H54 (cell line): Measurements from ENCODE around the gene HNRNPAB.
"Not testable (repeated sequence)": the region's sequence is repeated elsewhere in the genome, so short reads cannot be mapped to it uniquely, and the experiment has no call there.

ENCODE experiments used
- DNase-seq: peaks from one replicate; pipeline ENCODE4 v3.0.0; 2011; ENCODE audit warnings: low spot score, mixed read lengths; ENCODE audit not compliant: insufficient read length
- FAIRE-seq: peaks from 3 replicates; lab custom pipeline; 2011; peaks lifted over from hg19 to GRCh38; lab: Jason Lieb, UNC
- POLR2A ChIP-seq: IDR thresholded peaks from 2 replicates; pipeline ENCODE4 v1.6.1; 2011; ENCODE audit warnings: low read depth, mild to moderate bottlenecking, low read length

The HNRNPAB gene

DNA sequence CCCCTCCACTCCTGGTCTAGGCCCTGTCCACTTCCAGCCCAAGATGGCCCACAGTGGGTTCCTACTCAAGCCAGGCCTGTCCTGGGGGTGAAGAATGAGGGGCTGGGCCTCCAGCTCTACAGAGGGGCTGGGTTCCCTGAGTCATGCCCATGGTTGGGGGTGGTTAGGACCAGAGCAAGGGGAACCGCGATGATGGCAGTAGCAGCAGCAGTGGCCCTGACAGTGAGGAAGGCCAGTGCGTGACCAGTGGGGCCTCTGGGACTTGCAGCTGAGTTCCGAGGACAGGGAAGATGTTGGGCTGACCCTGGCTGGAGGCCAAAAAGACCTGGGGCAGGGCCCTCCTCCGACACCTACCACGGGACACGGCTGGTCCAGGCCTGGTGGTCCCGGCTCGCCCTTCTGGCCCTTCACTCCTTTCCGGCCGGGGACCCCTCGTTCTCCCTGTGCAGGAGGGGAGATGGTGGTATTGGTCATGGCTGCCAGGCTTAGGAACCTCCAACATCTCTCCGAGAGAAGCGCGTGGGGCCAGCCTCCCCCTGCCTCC, 37.4 kb downstream of the HNRNPAB start:
- no peak for TF ChIP-seq POLR2A
- no peak for FAIRE-seq
- no peak for DNase-seq

DNA sequence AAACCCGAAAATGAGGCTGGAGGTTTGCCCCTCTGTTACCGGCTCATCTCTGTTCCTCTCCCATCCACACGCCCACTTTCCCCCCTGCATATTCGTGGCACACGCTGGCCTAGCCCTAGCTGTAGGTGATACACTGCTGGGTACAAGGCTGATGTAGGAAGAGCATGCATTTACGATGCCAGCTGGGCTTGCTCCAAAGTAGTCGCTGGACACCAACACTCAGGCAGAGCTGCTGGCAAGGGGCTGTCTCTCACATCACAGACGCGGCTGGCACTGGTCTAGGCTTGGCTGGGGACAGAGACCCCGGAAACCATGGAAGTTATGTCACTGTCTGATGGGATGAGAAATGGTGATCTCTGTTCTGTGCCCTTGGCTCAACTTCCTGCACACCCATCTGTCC, 38.1 kb downstream of the HNRNPAB start:
- no peak for TF ChIP-seq POLR2A
- DNase-seq (no peak), FAIRE-seq (no peak)

DNA sequence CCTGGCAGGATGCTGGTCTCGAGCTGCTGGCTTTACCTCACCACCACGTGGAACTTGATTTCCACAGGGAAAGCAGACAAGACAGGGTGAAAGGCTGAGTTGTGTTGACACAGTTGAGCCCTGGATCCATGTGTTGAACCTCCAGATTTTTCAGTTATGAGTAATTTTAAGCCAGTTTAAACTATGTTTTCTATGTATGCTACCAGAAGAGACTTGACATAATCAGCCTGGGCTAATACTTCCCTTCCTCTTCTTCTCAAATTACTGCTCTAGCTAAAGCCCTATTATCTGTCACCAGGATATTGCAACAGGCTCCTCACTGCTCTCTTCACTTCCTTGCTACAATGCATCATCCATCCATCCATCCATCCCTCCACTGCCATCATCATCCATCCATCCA, 40.2 kb downstream of the HNRNPAB start:
- FAIRE-seq (no peak), DNase-seq (no peak)
- TF ChIP-seq POLR2A: no peak

DNA sequence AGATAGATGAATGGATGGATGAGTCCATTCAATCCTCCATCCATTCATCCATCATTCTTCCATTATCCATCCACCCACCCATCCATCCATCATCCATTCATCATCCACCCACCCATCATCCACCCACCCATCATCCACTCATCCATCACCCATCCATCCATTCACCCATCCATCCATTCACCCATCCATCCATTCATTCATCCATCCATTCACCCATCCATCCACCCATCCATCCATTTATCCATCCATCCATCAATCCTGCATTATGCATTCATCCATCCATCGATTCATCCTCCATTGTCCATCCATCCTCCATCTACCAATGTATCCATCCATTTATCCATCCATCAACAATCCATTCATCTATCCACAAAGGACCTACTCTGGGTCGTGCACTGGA, 41.1 kb downstream of the HNRNPAB start:
- TF ChIP-seq POLR2A: no peak
- FAIRE-seq (no peak), DNase-seq (no peak)

DNA sequence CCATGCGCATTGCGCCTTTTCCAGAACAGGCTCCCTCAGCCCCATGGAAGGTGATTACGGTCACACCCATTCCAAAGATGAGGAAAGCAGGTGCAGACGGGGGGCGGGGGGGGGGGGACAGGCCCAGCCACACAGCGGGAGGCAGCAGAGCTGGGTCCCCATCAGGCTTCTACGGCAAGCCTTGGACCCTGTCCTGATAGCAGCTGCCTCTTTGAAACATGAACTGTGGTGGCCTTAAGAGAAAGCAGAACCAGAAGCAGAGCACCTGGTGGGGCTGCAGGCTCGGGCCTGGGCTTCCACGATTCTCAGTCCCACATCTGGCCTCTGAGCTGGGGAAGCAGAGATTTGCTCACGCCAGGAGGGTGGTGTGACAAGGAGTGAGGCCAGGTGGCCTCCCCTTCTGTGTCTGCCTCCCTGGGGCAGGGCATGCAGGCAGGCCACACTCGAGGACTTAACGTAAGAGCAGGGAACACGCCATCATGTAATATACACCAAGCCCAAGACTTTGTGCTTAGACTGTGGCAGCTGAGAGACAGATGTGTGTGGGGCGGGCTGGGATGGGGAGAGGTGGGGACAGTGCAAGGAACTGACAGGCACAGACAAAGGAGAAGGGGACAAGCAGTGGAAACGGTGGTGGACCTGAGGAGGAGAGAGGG, 42.4 kb downstream of the HNRNPAB start:
- TF ChIP-seq POLR2A: no peak
- DNase-seq: no peak
- no peak for FAIRE-seq

DNA sequence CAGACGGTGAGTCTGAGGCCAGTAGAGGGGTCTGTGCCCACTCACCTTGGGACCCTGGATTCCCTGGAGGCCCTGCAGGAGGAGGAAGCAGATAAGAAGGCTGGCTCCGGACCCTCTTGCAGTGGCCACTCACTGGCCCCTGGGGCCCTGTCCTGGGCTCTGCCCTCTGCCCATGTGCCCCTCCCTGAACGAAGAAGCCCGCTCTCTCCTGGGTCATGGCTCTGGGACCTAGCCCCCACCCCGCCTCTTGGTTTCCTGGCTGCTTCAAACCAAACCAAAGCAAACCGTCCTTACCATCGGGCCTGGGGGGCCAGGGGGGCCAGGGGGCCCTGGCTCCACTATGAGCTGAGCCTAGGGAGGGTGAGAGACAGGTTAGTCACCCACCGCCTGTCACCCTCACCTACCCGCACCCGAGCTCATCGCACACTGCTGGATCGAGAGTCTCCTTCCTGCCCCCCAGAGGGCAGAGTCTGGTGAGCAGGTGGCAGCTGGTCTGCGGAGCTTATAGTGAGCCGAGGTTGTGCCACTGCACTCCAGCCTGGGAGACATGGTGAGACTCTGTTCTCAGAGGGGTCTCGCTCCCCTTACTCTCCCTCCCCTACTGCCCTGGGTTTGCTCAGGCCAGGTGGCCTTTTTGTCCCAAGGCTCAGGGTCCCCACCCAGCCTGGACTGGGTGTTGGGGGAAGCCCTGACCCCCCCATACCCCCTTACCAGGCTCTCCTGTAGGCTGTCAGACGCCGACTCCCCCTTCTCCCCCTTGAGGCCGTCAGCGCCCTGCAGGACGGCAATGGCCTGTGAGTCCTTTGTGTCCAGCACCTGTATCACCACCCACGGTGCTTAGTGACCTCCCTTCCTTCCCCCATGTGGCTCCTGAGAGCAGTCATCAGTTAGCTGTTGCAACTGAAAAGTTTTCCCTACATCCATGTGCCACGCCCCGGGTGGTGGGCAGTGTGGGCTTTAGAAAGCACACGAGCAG, 43.4 kb downstream of the HNRNPAB start:
- FAIRE-seq: no peak
- DNase-seq: no peak
- TF ChIP-seq POLR2A: no peak

DNA sequence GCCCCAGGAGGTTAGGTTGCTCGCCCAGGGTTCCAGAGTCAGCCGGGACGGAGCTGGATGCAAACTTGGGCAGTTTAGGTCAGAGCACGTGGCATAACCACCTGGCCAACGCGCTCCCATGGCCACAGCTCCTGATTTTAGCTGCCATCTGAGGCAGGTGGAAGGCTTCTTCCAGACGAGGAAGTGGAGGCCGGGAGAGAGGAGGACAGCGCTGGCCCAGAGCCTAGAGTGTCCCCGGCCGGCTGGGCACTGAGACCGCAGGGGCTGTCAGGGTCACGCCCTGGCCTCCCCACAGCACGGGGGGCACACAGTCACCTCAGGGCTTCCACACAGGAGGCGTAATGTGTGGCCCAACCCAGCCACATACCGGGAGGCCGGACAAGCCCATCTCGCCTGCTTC, 44.4 kb downstream of the HNRNPAB start:
- DNase-seq (no peak), FAIRE-seq (no peak)
- no peak for TF ChIP-seq POLR2A

DNA sequence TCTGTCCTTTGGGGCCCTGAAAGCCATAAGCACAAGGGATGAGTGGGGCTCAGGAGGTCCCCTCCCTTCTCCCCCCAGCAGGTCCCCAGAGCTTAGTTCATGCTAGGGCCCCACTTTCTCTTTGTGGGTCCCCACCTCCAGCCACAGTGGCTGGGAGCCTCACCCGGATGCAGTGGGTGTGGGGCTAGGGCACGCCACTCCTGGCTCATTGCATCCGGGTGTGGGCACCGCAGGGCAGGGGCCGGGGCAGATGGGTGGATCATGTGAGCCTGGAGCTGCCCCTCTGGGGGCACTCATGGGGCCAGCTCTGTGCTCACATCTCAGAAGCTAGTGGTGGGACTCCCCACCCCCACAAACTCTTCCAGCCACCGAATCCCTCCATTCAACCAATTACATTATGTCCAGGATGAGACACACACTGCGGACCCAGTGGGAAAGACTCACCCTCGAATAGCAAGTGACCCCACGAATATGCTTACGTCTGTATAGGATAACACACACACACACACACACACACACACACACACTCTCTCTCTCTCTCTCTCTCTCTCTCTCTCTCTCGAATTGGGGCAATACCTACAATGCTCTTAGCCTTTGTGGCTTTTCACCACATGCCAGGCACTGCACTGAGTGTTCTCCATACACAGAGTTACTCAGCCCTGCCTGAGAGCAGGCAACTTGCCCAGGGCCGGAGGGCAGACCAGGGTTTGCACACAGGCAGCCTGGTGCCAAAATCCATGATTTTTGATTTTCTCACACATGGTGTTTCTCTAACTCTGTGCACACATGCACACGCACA, 45.1 kb downstream of the HNRNPAB start:
- no peak for TF ChIP-seq POLR2A
- FAIRE-seq: no peak
- DNase-seq: peak; percentile 57

DNA sequence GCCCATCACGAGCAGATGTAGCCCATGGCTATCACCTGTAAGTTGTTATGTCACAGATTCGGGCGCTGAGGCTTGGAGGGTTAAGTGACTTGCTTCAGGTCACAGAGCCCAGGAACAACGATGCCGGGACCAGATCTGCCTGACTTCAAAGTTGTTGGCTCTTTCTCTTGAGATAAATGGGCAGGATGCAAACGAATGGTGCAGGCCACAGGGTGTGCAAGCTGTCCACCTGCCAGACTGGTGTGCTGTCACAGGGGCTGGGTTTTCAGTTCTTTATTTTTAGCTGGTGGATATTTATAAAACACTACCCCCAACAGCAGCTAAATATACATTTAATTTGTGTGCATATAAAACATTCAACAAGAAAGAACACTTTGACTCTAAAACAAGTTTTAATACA, 45.9 kb downstream of the HNRNPAB start:
- no peak for DNase-seq
- TF ChIP-seq POLR2A: no peak
- FAIRE-seq: no peak

DNA sequence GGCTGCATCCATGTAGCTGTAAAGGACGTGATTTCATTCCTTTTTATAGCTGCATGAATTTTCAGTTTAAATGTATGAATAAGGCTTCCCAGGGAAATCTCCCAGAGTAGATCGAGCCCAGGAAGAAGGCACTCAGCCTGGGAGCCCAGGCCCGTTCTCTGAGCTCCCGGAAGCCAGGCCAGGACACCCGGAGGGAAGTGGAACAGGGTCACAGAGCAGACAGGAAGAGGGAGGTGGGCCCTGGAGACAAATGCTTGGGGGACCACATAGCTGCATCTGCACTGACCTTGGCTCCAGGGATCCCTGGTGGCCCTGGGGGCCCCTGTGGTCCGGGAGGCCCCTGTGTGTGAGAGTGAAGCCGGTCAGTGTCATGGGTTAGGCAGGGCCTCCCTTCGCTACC, 47.9 kb downstream of the HNRNPAB start:
- FAIRE-seq (no peak), DNase-seq (no peak)
- TF ChIP-seq POLR2A: no peak

DNA sequence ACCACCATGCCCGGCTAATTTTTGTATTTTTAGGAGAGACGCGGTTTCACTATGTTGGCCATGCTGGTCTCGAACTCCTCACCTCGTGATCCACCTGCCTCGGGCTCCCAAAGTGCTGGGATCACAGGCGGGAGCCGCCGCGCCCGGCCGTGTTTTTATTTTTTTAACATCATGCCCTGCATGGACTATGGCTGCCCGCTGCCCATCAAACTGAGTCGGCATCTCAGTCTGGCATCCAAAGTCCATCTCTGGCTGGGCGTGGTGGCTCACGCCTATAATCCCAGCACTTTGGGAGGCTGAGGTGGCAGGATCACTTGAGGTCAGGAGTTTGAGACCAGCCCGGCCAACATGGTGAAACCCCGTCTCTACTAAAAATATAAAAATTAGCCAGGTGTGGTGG, 49.3 kb downstream of the HNRNPAB start:
- FAIRE-seq: not testable (repeated sequence)

DNA sequence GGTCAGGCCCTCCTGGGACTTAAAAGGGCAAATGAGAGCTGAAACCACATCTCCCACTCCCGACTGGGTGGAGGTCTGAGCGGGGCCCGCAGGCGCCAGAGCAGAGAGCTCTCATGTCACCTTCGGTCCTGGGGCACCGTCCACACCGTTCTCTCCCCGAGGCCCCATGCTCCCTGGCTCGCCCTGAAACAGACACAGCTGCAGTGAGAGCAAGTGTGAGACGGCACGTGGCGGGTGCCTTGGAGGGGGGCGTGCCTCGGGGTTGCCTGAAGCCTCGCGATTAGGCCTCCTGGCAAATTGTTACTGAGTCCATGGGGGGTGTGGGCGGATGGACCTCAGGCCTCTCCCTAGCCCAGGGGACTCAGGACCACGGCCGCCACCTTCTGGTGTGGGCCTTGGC, 52.4 kb downstream of the HNRNPAB start:
- DNase-seq (no peak), FAIRE-seq (no peak)
- no peak for TF ChIP-seq POLR2A

More for the DNA sequence above, 49.3 kb downstream of the HNRNPAB start:
- not testable (repeated sequence) for DNase-seq

DNA sequence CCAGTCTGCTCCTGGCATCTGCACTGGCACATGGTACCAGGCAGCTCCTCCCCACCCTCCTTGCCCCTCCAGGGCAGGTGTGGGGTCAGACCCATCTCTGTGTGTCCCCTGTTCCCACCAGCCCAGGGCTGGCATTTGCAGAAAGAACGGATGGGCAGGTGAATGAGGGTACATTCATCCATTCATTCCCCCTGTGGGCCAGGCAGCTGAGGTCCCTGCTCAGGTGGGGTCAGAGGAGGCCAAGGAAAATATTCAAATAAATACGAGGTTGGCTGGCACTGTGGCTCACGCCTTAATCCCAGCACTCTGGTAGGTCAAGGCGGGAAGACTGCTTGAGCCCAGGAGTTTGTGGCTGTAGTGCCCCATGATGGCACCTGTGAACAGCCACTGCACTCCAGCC, 53.3 kb downstream of the HNRNPAB start:
- FAIRE-seq (no peak), DNase-seq (no peak)
- TF ChIP-seq POLR2A: no peak
